Measurements from ENCODE around the gene PANK1.
"Not testable (repeated sequence)": the region's sequence is repeated elsewhere in the genome, so short reads cannot be mapped to it uniquely, and the experiment has no call there.

GRCh38 chr10:89546651-89547050 is 98.4 kb downstream of the PANK1 start:
- not testable (repeated sequence) for TF ChIP-seq CTCF (IDR thresholded peaks at IDR 0.05; ENCODE audit: low read length); EZH2 (optimal IDR thresholded peaks at IDR 0.05; ENCODE audit: low read depth, low read length); EZH2phosphoT487 (IDR thresholded peaks at IDR 0.05; ENCODE audit: low read length)
